ENCODE measurements around the gene B3GNT3.
A peak's percentile ranks its signal among the peaks of the same experiment; 100 is the strongest.
"Not testable (repeated sequence)": the region's sequence is repeated elsewhere in the genome, so short reads cannot be mapped to it uniquely, and the experiment has no call there.

The B3GNT3 gene

GRCh38 chr19:17767559-17767958, 27.4 kb upstream of the B3GNT3 start:
- DNase-seq = no peak

GRCh38 chr19:17770613-17771012, 24.3 kb upstream of the B3GNT3 start:
- DNase-seq = no peak

- peak; percentile 32 for DNase-seq
Measured at GRCh38 chr19:17772172-17772571, 22.8 kb upstream of the B3GNT3 start.

GRCh38 chr19:17775245-17775927, 19.6 kb upstream of the B3GNT3 start:
- DNase-seq = no peak

GRCh38 chr19:17775991-17776803, 18.7 kb upstream of the B3GNT3 start:
- DNase-seq = no peak

- DNase-seq = not testable (repeated sequence)
Measured at GRCh38 chr19:17777840-17778239, 17.1 kb upstream of the B3GNT3 start.

- peak; percentile 37 for DNase-seq
Measured at GRCh38 chr19:17778251-17778967, 16.5 kb upstream of the B3GNT3 start.

- DNase-seq = peak; percentile 51
Measured at GRCh38 chr19:17778968-17779929, 15.7 kb upstream of the B3GNT3 start.

- no peak for DNase-seq
Measured at GRCh38 chr19:17780781-17781180, 14.2 kb upstream of the B3GNT3 start.

GRCh38 chr19:17783721-17784120, 11.2 kb upstream of the B3GNT3 start:
- DNase-seq = not testable (repeated sequence)

GRCh38 chr19:17784201-17785008, 10.5 kb upstream of the B3GNT3 start:
- peak; percentile 56 for DNase-seq

GRCh38 chr19:17787274-17787913, 7.5 kb upstream of the B3GNT3 start:
- no peak for DNase-seq

GRCh38 chr19:17788632-17789031, 6.3 kb upstream of the B3GNT3 start:
- DNase-seq = no peak

- no peak for DNase-seq
Measured at GRCh38 chr19:17790059-17790780, 4.7 kb upstream of the B3GNT3 start.

- no peak for DNase-seq
Measured at GRCh38 chr19:17794412-17794730, 567 bp upstream of the B3GNT3 start.

GRCh38 chr19:17795495-17795856, 538 bp downstream of the B3GNT3 start:
- no peak for DNase-seq

GRCh38 chr19:17796013-17796837, 1.3 kb downstream of the B3GNT3 start:
- DNase-seq = no peak

- no peak for DNase-seq
Measured at GRCh38 chr19:17796838-17797423, 2.0 kb downstream of the B3GNT3 start.
